ENCODE measurements around the gene SCNN1A.
"Not testable (repeated sequence)": the region's sequence is repeated elsewhere in the genome, so short reads cannot be mapped to it uniquely, and the experiment has no call there.

SCNN1A gene

DNA sequence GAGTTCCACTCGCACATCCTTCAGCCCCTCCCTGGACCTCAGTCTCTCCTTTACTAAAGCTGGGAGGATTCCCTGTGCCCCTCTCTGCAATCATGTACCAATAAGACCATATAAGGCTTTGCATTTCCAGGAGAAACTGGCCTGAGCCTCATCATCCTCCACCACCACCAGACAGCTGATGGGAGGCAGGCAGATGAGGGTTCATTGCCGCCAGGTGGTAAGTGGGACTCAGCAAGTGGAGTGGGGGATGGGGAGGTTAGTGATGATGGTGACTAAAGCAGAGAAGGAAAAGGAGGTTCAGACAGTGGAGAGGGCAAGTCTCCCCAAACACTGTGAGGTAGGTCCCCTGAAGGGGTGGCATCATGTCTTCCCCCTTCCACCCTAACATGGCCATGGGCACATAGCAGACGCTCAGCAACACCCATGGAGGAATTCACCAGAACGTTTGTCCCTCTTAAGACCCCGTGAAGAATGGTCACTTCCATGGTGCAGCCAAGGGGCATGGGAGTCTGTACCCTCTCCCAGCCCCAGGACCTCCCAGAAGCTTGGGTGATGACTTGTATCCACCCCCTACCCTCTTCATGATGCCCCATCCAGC is 29.0 kb downstream of the SCNN1A start:
- DNase-seq, result no peak

GRCh38 chr12:6345319-6346091 is 29.9 kb downstream of the SCNN1A start:
- no peak for DNase-seq

GRCh38 chr12:6344101-6344660 is 31.2 kb downstream of the SCNN1A start:
- not testable (repeated sequence) for DNase-seq

DNA sequence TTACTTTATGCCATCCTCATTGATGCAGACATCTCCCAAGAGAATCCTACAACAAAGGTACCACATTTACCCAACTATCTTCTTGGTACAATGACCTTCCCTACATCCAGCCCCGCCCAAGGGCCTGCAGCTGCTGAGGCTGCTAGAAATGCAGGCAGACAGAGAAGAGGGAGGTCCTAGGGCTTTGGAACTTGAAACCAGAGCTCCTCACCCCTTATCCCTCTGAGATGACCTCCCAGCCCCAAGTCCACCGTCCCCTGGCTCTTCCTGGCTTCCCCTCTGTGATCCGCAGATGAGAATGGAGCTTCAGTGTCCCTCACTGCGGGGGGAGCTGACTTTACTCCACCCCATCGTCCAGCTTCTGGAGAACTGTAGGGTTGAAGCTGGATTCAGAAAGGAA is 31.8 kb downstream of the SCNN1A start:
- no peak for DNase-seq

DNA sequence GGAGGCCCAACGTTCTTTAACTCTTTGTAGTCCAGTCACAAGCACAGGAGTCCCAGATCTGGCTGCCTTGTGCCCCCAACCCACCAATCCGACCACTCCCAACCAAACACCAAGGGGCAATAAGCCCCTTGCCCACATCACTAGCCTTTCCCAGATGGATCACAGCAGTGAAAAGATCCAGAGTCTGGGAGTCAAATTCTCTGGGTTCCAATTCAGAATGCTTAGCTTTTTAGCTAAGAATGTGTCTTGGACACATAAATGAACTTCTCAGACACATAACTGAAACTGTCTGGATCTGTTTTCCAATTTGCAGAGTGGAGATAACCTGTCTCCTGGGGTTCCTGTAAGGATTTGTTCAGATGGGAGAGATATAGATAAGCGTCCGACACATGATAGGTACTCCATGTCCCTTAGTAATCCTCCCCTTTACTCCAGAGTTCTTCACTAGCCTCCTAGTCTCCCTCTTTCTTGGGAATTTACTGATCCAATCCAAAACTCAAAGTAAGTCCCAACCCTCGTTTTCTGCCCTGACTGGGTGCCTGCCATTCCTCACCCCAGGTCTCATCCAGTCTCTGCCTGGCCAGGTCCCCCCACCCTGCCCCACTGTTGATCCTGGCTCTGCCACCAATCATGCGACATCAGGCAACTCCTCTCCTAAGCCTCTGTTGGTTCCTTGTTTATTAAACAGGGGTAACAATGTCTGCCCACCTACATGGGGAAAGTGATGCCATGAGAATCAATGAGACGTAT is 33.0 kb downstream of the SCNN1A start:
- no peak for DNase-seq

GRCh38 chr12:6341417-6342139 is 33.8 kb downstream of the SCNN1A start, which contains the start of gene TNFRSF1A:
Gene TNFRSF1A (minus strand): TSS chr12:6342076. CDS start chr12:6341814, 262 bp downstream.
- DNase-seq, result peak in 1 of 2 experiments; percentile 60

- no peak for DNase-seq
Measured at GRCh38 chr12:6340745-6341416, 34.5 kb downstream of the SCNN1A start.

DNA sequence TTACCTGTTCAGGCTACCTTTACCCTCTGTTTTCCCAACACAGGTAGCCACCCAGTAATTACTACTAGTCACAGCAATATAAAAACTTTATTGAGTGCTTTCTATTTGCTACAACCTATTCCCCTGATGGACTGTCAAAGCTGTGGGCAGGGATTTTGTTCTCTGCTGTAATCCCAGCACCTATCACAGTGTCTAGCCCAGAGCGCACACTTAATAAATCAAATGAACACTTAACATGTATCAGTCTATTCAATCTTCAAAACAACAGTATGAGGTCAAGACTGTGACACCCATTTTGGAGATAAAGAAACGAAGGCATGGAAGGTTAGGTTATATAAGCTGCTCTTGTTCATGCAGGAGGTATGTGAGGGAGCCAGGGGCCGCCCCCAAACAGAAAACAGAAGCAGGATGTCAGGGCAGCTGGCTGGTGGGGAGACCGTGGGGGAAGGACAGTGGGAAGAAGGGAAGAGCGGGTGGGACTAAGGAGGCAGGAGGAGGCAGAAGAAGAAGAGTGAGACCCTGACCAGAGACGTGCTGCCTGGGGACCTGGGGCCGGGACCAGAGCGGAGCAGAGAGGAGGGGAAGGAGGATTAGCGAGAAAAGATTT is 35.2 kb downstream of the SCNN1A start:
- DNase-seq, result no peak

DNA sequence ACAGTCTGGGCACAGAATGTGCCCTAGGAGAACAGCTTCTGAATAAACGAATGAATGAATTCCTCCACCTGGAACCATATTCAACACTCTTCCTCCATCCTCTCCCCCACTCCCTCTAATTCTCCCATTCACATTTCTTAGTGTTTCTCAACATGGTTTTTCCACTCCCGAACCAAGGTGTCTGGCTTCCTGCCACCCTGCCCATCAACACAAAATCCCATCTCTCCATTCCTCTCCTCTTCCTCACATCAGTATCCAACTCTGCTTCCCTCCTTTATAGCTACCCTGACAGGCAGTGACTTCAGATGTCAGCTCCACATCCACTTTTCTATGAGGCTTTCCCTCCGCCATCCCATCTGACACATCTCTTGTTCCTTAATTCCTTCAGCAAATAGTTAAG is 36.4 kb downstream of the SCNN1A start:
- DNase-seq, result no peak

DNA sequence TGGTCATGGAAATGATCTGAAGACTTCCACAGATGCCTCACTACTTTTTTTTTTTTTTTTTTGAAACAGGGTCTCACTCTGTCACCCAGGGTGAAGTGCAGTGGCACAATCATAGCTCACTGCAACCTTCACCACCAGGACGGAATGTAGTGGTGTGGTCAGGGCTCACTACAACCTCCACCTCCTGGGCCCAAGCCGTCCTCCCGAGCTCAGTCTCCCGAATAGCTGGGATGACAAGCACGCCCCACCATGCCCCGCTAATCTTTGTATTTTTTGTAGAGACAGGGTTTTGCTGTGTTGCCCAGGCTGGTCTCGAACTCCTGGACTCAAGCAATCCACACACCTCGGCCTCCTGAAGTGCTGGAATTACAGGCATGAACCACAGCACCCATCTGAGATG is 36.8 kb downstream of the SCNN1A start:
- not testable (repeated sequence) for DNase-seq

GRCh38 chr12:6337958-6338433 is 37.4 kb downstream of the SCNN1A start:
- DNase-seq, result no peak

- DNase-seq, result no peak
Measured at GRCh38 chr12:6336889-6337853, 38.2 kb downstream of the SCNN1A start.

DNA sequence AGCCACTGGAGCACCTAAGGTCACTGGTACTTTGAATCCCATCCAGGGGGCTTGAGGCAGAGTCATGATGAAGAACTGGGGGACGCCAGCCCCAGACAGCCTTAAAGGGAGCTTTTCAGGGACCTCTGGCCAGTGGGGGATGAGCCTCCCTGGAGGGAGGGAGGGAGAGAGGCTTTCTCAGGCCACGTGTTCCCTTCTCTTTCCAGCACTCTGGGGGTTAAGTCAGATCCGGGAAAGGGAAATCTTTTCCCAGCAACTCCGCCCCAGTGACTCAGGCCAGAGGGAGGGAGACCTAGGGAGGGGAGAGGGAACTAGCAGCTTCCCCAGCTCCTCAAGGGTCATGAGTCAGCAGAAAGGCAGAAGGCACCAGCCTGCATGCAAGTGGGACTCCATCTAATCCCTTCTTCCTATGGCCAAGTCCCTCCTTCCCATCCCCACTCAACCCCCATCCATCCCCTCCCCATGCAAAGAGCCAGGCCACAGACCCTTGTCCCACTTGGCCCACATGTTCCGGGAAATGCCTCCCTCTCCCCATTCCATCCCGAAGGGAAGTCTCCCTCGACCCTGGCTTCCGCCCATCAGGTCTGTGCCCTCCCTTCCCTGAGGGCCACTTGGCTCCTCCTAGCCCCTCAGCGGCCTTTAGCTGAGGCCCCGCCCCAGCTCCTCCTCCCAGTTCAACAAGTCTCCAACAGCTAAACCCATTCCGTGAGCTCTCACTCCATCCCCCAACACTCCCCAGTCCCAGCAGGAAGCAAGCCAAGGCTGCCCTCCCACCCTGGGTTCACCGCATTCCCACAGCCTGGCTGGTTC is 39.1 kb downstream of the SCNN1A start:
- peak; percentile 57 to 79 for DNase-seq

- DNase-seq, result peak; percentile 41 to 80
Measured at GRCh38 chr12:6335451-6336078, 39.8 kb downstream of the SCNN1A start.

- no peak for DNase-seq
Measured at GRCh38 chr12:6334940-6335450, 40.4 kb downstream of the SCNN1A start.

GRCh38 chr12:6334359-6334758 is 41.0 kb downstream of the SCNN1A start:
- DNase-seq, result no peak

DNA sequence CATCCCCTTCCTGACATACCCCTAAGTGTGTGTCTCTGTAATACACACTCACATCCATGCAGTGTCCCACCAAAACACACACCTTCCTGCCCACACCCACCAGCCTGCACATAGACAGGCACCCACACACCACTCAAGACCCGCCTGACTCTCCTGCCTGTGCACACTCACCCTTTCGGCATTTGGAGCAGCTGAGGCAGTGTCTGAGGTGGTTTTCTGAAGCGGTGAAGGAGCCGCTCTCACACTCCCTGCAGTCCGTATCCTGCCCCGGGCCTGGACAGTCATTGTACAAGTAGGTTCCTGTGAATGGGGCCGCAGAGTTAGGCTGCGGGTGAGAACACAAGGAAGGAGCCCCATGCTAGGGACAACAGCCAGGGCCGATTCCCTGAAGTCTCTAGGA is 41.8 kb downstream of the SCNN1A start:
- no peak for DNase-seq

DNA sequence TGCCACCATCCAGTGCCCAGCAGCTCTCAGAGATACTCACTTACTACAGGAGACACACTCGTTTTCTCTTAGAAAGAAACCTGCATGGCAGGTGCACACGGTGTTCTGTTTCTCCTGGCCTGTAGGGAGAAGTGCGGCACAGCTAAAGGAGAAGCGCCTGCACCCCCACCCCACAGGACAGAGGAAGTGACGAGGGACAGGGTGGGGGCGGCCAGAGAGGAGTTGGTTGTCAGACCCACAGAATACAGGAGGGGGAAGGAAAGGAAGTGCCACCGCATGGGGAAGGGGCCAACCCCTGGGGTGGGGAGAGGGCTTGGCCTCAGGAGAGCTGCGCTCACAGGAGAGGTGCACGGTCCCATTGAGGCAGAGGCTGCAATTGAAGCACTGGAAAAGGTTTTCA is 42.3 kb downstream of the SCNN1A start:
- no peak for DNase-seq

DNA sequence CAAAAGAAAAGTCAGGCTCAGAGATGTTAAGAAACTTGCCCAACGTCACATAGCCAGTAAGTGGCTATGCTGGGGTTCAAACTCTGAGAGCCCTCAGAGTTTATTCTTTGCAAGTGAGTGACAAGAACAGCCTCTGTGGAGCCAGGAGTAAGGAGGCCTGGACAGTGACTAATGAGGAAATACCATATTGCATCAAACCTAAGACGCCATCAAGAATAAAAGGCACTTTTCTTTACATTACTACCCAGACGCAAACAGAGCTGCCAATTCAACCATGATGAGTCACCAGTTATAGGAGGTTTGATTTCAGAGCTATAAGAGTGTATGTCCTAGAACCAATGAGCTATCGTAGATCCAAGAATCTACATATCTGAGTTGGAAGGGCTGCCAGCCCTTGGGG is 42.9 kb downstream of the SCNN1A start:
- DNase-seq, result no peak
